Renal cortex interstitium (tissue), 3 donors: ENCODE data around the gene PSMD14. TPM values are rescaled to one million over a fixed set of nuclear protein-coding genes. Genes with fewer than 3 reads are reported as not detected.

Source experiments
- polyA plus RNA-seq, 3 donors: library from polyadenylated mRNA; unstranded; fragments of 120-200 nt; gene quantifications; one replicate each; pipeline ENCODE4 v1.2.1, GENCODE V29; 2013; ENCODE audit not compliant: insufficient read length in 3 of 3

The PSMD14 gene
- polyA plus RNA-seq, 3 donors = 43.6 to 59.6 (median 54.4) TPM

Other genes starting within 250 kb of the PSMD14 start
- gene TANK, start 148.0 kb upstream of the PSMD14 start, polyA plus RNA-seq = 10 to 100 TPM; 52.1 to 65.6 (median 54.1) TPM
- gene TBR1, start 107.9 kb downstream of the PSMD14 start, polyA plus RNA-seq = under 1 TPM in 1 of 3 donors, not detected in 2; 0.06 TPM